SIG-M5 treated with dmso at 0.1 percent for 504 hours (cell line): ENCODE data around the gene S100A8.
"Not testable (repeated sequence)": the region's sequence is repeated elsewhere in the genome, so short reads cannot be mapped to it uniquely, and the experiment has no call there.

Experiments used
- DNase-seq: peaks from one replicate; lab custom pipeline; 2025; ENCODE audit not compliant: unreplicated experiment; lab: John Stamatoyannopoulos, UW

S100A8 gene

DNA sequence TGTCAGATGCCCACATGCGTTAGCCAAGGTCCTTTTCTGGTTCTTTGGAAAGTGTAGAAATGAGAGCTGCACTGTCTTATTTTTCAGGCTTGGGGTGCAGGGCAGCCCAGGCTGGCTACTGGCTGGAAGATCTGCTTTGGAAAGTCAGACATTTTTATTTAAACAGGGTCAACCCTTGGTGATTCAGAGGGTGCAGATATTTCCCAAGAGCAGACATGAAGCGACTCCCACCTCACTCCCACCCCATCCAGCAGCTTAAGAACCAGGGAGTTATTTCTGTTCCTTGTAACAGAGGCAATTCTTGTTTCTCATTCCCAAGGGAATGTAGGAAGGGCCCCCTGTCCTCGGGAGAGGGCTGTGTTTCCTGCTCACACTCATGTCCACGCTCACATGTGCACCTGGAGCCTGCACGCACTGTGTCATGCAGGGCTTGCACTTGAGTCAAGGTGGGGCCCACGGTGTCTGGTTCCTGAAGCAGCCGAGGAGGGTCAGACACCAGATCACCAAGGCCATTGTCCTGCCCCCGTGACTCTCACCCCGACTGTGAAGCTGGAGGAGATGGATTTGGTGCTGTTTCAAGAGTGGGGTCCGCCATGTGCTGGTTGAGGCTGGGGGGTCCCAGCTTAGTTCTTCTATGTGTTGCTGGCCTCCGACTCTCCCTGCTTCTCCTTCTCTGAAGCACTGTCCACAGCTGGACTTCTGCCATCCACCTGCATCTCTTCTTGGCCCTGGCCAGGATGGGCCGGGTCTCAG, 26.4 kb upstream of the S100A8 start:
- no peak for DNase-seq

DNA sequence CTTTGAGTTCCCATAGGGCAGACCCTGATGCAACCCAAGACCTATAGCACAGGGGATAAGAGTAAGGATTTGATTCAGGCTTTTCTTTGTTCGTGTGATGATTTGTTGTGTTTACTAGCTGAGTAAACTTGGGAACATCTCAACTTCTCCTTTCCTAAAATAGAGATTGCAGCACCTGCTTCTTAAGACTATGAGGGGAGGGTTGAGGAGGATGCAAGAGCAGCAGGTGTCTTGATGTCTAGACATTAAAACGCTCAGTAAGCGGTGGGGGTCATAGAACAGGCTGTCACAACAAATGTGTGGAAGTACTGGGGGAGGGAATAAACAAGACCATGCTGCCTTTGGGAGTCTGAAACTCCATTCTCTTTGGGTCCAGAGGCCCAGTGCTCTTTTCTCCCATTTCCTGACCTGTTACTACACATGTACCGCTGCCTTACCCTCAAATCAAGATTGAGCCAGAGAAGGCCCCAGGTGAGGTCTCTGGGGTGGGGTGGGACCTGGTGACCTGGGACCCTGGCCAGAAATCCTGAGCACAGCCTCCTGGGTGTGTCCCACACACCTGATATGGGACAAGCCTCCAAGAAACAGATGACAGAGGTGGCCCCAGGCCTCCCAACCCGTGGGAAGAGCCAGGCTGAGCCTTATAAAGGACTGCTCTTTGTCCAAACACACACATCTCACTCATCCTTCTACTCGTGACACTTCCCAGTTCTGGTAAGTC, 25.1 kb upstream of the S100A8 start, which contains the start of gene S100A7A:
Gene S100A7A (plus strand): TSS at position 671 of the 721 bp plus-strand sequence. CDS start 1,563 bp downstream, outside the sequence.
- no peak for DNase-seq

DNA sequence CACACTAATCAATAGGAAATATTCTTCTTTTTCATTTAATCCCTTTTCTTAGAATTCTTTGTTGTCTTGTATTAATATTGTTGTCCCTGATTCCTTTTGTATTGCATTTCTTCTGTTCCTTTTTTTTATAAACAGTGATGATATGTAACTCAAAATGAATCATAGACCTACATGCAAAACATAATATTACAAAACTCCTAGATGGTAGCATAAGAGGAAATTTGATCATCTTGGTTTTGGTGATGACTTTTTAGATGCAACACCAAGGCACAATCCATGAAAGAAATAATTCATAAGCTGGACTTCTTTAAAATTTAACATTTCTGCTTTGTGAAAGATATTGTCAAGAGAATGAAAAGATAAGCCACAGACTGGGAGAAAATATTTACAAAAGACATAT, 23.1 kb upstream of the S100A8 start:
- not testable (repeated sequence) for DNase-seq

GRCh38 chr1:153407274-153407673, 16.4 kb upstream of the S100A8 start:
- not testable (repeated sequence) for DNase-seq

DNA sequence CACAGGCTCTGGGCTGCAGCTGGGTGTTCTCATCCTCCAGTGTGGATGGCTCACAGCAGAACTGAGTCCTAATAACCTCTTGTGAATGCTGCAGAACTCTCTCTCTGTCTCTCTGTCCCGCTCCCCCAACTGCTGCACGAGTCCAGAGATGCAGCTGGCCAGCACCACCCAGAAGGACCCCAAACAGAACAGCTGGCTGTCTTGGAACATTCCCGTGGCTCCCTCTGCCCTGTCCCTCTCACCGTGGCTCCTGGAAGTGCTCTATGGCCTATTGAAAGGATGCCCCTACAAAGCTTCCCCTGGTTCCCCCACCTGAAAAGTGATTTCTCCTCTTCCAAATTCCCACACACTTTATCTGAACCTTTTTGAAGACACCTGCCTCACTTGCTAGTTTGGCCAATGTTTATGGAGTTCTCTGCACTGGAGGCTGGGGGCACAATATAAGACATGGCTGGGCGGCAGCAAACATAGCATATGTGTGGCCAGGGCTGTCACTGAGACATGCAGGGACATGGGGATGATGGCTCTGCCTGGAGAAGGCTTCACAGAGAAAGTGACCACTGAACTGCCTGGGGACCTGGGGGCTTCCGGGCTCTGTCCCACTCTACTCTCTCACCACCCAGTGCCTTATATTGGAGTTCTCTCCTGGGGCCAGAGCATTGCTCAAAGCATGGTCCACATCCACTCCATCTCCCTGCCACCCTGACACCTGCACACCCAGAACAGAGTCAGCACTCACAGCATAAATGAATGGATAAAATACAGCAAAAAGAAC, 15.1 kb upstream of the S100A8 start:
- not testable (repeated sequence) for DNase-seq

GRCh38 chr1:153404768-153405167, 13.9 kb upstream of the S100A8 start:
- DNase-seq: peak; percentile 34

- no peak for DNase-seq
Measured at GRCh38 chr1:153404086-153404635, 13.3 kb upstream of the S100A8 start.

GRCh38 chr1:153403421-153404085, 12.7 kb upstream of the S100A8 start:
- no peak for DNase-seq

DNA sequence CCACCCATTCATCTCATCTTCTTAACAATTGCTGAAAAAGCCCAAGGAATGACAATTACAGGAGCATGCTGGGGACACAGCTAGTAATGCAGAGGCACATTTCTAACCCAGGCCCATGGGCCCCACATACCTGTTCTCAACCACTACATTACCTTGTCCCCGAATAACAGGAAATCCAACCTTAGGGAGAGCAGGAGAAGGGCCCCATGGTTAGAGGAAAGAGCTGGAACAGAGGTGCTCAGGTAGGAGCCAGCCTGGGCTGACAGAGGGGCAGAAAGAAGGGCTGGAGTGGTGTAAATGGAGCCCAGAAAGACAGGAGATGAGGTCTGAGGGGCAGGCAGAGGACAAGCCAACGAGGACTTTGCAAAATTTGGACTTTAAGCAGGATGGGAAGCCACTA, 11.4 kb upstream of the S100A8 start:
- DNase-seq: no peak

- DNase-seq: no peak
Measured at GRCh38 chr1:153401461-153401860, 10.6 kb upstream of the S100A8 start.

GRCh38 chr1:153400244-153400643, 9.4 kb upstream of the S100A8 start:
- DNase-seq: no peak

GRCh38 chr1:153399401-153400055, 8.7 kb upstream of the S100A8 start:
- no peak for DNase-seq

DNA sequence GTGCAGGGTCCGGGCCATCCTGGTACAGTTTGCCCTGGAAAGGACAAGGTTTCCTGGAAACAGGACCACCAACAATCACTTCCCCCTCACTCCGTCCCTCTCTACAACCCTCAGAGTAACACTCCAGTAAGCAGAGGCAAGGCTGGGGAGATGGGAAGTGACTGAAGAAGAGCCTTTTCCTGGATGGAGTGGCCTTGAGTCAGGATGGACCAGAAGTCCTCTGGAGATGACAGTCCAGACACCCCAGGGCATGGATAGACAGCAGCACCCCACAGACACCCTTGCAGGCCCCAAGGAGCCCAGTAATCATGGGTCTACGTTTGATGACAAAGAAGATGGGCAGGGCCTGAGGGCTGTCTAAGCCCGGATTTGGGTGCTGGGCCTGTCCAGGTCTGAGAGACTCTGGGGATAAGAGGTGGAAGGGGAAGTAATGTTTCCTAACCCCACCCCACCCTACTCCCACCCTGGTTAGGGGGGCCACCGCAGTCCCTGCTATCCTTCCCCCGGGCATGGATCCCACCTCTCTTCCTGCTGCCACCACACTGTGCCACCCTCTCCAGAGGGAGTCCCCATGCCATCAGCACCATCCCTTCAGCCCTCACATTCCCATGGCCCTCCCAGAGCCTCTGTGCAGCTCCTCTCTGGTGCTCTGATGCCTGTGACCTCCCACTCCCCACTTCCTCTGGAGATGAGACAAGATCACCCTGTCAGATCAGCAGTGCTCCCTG, 7.2 kb upstream of the S100A8 start:
- DNase-seq: no peak

GRCh38 chr1:153397051-153397923, 6.4 kb upstream of the S100A8 start:
- DNase-seq: no peak

DNA sequence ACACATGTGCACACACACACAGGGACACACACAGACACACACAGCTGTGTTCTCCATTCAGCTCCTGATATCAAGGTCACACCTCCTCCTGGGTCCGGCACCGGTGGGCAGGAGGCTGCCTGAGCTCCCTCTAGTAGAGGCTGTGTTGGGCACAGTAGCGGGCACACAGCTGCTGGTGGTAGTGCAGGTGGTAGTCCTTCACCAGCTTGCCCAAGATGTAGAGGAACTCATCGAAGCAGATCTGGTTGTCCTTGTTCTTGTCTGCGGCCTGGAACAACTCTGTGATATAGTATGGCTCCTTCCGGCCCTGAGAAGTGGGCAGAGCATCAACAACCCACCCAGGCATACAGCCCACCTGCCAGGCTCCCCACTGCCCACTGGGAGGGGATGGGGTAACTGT, 5.6 kb upstream of the S100A8 start:
- no peak for DNase-seq

- DNase-seq: no peak
Measured at GRCh38 chr1:153395776-153396175, 4.9 kb upstream of the S100A8 start.

DNA sequence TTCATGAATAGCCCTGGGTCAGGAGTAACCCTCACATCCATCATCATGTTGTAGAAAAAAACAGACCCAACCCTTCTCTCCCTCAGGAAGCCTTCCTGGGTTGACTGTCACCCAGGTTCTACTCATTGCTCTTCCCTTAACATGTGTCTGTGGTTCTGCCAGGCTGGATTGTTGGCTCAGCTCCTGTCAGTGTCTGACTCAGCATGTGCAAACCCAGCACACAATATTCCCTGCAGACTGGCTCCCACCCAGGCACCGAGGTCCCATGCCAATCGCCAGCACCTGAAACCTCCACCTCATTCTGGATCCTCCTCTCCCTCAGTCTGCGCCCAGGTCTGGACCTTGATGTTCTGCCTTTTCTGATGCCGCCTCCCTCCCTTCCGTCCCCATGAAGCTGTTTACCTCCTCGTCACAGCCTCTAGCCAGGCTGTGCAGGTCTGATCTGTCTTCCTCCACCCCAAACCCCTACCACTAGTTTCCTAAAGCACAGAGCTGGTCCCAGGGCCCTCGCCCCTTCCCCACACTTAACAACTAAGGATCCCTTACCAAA, 4.3 kb upstream of the S100A8 start:
- no peak for DNase-seq

- DNase-seq: no peak
Measured at GRCh38 chr1:153394391-153394790, 3.5 kb upstream of the S100A8 start.
